Measurements from ENCODE around the gene SRC. TPM values are rescaled to one million over a fixed set of nuclear protein-coding genes. Genes with fewer than 3 reads are reported as not detected.

Gene SRC
- total and polyA plus RNA-seq, 2 experiments from 2014 or later, result 8.0 to 25.9 TPM

DNA sequence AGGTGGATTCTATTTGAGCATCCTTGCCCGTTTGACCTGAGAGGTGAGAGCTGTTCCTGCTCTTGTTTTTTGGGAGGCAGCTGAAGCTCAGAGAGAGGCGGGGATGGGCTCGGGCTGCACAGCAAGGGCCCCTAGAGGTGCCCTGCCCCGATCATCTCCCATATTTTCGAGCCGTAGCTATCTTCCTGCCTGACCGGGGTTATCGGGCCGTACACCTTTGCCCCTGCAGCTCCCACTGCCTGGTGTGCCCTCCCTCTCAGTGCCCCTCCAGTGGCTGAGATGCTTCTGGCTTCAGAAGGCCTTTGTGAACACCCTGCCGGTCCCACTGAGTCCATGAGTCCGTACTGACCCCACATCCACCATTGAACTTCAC, 6.7 kb downstream of the SRC start:
- no peak for ATAC-seq
- H3K4me1 ChIP-seq (ENCODE audit: insufficient read depth), result no peaks in the 10 kb centered on the region; the same call in 1 of the 2 replicates
- no peak overlapping the region for H2AFZ ChIP-seq
- no peak overlapping the region for H3K27ac ChIP-seq (ENCODE audit: low read depth)
- H3K4me1 Mint-ChIP-seq, result peaks cover 19% of the 10 kb centered on the region
- TF ChIP-seq EZH2phosphoT487 (IDR thresholded peaks at IDR 0.05; ENCODE audit: unreplicated experiment) (no peak), REST (IDR thresholded peaks at IDR 0.05; ENCODE audit: unreplicated experiment) (no peak), STAT1 (IDR thresholded peaks at IDR 0.05; ENCODE audit: unreplicated experiment) (no peak), ZNF331 (CRISPR knock-in tag; IDR thresholded peaks at IDR 0.05; ENCODE audit: low read depth) (no peak), ZNF462 (CRISPR knock-in tag; IDR thresholded peaks at IDR 0.05) (no peak), CREB1 (CRISPR knock-in tag; IDR thresholded peaks at IDR 0.05; ENCODE audit: low read depth) (no peak), JUNB (IDR thresholded peaks at IDR 0.05; ENCODE audit: unreplicated experiment) (no peak)
- peaks cover 18% of the 10 kb centered on the region for H4K20me1 ChIP-seq (replicated peaks; ENCODE audit: insufficient read depth)
- H3K9me3 Mint-ChIP-seq, result no peaks in the 10 kb centered on the region
- H3K9me2 ChIP-seq (ENCODE audit: insufficient read depth), result no peaks in the 10 kb centered on the region
- H3K4me3 ChIP-seq, result no peak overlapping the region
- peaks cover 15% of the 10 kb centered on the region; the same call in 1 of the 3 replicates for H3K36me3 Mint-ChIP-seq (ENCODE audit: low read depth)
- H3F3A ChIP-seq (replicated peaks; ENCODE audit: low read depth), result no peaks in the 10 kb centered on the region
- no peaks in the 10 kb centered on the region for H3K27me3 ChIP-seq (ENCODE audit: insufficient read depth)
- H3K79me2 ChIP-seq (replicated peaks; ENCODE audit: insufficient read depth), result peaks cover 85% of the 10 kb centered on the region
- DNase-seq (ENCODE audit: low spot score), result no peak
- no peaks in the 10 kb centered on the region for H3K36me3 ChIP-seq (ENCODE audit: insufficient read depth)
- peaks cover 8% of the 10 kb centered on the region for H3K27me3 Mint-ChIP-seq (ENCODE audit: insufficient read depth, low read depth, poor library complexity)
- H3K4me3 Mint-ChIP-seq, result no peak overlapping the region
- no peak overlapping the region for H3K27ac Mint-ChIP-seq
- no peak overlapping the region for H3K4me2 ChIP-seq
